Fibroblast of gingiva (primary cell): ENCODE measurements around the gene ENDOG.
A peak's percentile ranks its signal among the peaks of the same experiment; 100 is the strongest.
"Not testable (repeated sequence)": the region's sequence is repeated elsewhere in the genome, so short reads cannot be mapped to it uniquely, and the experiment has no call there.

Source experiments
- DNase-seq: peaks from one replicate; pipeline ENCODE4 v3.0.0-alpha.2; 2011; ENCODE audit warnings: low read depth

Gene ENDOG

DNA sequence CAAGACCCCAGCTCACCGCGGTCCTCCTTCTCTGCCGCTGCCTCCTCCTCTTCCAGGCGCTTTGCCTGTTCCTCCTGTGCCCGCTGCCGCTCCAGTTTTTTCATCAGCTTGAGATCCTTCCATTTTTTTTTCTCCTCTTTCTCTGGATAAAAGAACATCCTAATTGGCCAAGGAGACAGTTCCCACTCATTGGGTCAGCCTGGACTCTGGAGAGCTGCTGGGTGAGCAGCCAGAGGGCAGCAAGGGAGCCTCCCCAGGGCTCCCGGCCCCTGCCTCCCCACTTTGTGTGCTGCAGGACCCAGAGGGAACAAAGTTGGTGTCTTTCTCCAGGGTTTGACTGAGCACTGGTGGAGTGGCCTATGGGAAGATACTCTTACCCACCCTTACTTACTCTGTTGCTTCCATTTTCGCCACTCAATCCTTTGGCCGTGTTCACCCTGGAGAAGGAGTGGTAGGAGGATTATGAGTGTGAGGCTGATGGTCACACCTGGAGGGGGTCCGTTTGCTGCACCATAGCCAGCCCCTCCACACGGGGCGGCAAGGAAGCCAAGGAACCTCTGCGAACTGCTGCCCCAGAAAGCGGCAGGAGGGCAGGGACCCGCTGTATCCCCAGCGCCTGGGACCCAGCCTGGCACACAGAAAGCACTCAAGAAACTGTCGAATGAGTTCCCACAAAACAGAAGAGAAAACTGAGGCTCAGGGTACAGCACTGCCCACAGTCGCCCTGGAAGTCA, 10.6 kb downstream of the ENDOG start:
- no peak for DNase-seq

DNA sequence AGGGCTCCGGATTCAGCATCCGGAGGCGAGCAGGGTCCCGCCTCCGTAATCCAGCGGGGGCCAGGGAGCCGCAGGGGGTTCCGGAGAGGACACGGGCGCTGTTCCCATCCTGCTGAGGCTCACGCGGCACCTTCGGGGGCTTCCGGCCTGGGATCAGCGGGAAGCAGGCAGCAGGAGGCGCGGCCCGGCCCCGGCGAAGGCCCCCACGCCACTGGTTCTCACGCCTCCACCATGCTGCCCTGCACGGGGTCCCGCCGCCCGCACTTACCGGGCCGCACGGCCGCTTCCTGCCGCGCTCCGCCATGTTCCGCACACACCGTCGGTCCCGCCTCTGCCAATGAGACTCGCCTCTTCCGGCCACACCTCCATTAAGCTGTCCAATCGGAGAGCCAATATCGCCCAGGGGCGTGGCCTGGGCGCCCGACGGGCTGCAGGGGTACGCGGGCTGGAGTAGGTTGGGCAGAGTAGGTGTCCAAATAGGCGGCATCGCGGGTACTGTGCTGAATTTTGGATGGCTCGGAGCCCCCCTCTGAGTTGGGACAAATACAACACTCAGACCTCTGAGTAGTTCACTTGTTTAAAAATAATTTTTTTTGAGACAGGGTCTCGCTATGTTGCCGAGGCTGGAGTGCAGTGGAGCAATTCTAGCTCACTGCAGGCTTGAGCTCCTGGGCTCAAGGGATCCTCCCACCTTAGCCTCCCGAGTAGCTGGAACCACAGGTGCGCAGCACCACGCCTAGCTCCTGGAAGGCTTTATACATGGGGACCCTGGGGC, 11.4 kb downstream of the ENDOG start, which contains the start of gene SPOUT1:
Gene SPOUT1, minus strand, starts transcription at position 318 of the 775 bp plus-strand sequence. Its CDS starts 14 bp downstream, at position 304.
- peak; percentile 86 for DNase-seq

DNA sequence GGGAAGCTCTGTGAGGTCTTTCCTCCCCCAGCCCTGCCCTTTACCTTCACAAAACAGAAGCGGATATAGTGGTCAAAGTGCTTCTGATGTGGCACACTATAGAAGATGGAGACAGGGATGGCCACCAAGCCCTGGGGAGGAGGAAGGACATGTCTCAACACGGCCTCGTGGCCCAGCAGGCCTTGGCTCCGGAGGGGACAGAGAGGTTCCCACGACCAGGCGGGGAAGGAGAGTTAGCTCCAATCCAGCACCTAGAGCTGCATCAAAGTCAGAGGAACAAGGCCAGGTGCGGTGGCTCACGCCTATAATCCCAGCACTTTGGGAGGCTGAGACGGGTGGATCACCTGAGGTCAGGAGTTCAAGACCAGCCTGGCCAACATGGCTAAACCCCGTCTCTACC, 15.4 kb downstream of the ENDOG start:
- no peak for DNase-seq

DNA sequence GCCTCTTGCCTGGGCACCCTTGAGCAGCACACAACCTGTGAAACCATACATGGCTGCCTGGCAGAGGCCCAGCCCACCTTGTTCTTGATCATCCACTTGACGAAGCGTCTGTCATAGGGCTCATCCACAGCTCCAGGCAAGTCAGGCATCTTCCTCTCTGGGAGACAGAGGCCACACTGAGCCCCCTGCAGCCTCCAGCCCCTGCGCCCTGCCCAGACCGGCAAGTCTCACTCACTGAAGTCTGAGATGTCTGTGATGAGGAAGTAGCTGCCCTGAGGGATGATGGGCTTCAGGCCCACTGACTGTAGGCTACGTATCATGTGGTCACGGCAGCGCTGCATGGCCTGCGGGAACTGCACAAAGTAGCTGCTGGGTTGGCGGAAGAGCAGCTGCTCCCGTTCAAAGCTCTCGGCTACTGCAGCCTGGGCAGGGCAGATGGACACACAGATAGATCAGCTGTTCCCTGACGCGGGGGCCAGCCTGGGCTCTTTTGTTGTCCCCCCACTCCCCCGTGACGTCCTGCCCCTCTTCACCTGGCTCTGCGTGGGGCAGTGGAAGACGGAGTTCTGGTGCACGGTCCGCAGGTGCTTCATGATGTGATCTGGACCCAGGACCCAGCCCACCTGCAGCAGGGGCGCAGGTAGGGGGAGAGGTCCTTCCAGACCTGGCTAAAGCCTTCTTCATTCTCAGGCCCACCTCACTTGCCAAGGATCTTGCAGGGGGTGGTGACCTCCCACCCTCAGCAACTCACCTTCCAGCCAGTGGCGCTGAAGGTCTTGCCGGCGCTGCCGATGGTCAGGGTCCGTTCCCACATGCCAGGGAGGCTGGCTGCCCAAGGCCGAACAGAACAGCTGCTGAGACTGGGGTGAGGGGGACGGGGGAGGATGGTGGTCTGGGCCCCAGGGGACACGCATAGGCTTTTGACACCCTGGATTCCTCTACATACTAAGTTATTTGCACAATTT, 17.2 kb downstream of the ENDOG start:
- no peak for DNase-seq

DNA sequence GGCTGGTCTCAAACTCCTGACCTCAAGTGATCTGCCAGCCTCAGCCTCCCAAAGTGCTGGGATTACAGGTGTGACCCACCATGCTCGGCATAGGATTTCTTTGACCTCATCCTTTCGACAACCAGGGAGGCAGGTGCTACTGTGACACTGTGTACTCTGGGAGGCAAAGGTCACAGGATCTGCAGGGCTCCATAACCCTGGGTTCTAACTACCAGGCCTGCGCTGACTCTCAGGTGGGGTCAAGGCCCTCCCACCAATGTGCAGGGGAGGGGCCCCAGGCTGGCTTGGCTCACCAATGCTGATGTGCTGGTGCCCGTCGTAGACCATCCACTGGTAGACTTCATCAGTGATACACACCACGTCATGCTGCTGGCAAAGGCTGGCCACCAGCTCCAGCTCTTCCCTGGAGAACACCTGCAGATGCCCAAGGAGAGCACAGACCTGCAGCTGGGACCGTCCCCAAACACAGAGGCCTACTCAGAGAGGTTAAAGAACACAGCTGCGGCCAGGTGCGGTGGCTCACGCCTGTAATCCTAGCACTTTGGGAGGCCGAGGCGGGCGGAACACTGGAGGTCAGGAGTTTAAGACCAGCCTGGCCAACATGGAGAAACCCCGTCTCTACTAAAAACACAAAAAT, 18.3 kb downstream of the ENDOG start:
- no peak for DNase-seq

DNA sequence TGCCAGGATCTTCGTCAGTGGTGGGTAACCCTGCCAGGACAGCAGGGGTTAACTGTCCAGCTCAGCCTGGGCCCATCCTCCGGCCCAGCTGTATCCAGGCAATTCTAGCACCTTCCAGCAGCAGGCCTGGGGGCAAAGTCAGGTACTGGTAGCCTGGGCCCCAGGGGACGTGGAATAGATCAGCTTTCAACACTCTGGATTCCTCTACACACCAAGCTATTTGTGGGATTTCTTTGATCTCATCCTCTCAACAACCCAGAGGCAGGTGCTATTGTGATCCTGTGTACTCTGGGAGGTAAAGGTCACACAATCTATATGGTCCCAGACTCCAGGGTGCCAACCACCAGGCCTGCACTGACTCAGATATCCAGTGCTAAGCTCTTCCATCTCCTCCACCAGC, 20.0 kb downstream of the ENDOG start:
- DNase-seq: no peak

DNA sequence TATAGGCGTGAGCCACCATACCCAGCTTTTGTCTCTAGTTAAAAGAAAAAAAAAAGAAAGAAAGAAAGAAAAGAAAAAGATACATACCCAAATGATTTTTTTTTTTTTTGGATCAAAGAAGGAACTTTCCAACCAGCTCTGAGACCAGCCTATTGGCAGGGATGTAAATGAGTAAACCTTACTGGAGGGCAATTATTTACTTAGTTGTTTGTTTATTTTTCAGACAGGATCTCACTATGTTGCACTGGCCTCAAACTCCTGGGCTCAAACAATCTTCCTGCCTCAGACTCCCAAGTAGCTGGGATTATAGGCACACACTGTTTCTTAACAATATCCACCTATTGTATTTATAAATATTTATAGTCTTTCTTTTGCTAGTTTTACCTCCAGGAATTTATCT, 22.2 kb downstream of the ENDOG start:
- no peak for DNase-seq

DNA sequence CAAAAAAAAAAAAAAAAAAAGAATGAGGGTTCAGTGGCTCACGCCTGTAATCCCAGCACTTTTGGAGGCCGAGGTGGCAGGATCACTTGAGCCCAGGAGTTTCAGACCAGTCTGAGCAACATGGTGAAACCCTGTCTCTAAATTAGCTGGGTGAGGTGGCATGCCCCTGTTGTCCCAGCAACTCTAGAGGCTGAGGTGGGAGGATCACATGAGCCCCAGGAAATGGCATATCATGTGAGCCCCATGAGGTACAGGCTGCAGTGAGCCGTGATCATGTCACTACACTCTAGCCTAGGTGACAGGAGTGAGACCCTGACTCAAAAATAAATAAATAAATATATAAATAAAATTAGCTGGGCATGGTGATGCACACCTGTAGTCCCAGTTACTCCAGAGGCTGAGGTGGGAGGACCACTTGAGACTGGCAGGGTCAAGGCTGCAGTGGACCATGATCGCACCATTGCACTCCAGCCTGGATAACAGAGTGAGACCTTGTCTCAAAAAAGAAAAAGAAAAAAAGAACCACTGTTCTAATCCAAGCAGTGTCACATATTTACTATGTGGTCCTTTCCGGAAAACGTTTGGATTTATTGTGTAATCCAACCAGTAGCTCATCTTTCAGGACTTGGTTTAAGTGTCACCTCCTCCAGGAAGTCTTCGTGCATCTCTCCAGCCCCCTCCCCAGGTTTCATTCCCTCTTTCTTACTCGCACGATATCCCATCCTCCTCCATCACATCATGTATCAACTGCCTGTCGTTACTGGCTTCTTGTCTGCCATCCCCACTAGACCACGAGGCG, 23.6 kb downstream of the ENDOG start:
- DNase-seq: no peak

DNA sequence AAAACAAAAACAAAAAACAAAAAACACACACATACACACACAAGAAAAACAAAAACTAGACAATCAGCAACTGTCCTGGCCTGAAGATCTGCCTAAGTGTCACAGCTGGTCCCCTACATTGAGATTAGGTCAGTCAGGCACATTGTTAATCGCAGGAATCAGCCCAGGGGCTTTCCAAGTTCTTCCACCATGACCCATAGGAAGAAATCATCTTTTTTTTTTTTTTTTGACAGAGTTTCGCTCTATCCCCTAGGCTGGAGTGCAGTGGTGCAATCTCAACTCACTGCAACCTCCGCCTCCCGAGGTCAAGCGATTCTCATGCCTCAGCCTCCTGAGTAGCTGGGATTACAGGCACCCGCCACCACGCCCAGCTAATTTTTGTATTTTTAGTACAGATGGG, 24.9 kb downstream of the ENDOG start:
- not testable (repeated sequence) for DNase-seq

DNA sequence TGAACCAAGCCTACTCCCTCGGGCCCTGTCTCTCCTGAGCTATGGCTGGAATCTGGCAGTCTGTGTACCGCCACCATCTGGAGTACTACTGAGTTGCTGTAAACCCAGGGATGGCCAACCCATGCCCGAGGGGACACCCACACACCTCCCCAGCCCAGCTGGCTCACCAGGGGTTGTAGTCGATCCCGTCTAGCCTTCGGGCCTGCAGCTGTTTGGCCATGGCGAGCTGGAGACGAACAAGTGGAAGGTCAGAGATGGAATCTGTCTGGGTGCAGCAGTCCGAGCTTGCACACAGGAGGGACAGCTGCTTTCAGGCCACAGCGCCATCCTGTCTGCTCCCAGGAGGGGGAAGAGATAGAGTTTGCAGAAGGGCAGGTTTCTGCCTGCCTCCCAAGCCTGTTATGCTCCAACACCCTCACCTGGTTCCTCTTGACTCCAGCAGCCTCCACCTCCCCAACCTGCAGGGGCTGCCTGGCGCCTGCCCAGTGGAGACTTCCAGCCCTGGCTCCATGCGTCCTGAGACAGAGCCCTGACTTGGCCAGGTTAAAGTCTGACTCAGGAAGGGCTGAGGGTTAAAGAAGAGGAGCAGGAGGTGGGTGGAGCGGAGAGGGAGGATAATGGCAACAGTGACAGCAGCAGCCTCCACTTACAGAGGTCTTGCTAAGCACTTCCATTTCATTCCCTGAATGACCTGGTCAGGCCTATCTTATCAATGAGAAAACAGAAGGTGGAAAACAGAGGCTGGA, 27.1 kb downstream of the ENDOG start:
- no peak for DNase-seq

DNA sequence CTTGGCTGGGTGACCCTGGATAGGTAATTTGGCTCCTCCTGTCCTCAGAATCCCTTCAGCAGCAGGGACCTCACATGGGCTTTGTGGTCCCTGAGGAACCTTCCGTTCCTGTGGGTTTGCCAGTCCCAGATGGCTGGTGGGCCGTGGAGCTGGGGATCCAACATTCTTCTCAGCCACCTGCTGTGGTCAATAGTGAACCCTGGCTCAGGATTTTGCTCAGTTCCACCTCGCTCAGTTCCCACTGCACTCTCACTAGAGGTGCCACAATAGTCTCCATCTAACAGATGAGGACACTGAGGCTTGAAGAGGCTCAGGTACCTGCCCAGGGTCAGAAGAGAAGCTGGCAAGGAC, 28.4 kb downstream of the ENDOG start:
- DNase-seq: no peak

DNA sequence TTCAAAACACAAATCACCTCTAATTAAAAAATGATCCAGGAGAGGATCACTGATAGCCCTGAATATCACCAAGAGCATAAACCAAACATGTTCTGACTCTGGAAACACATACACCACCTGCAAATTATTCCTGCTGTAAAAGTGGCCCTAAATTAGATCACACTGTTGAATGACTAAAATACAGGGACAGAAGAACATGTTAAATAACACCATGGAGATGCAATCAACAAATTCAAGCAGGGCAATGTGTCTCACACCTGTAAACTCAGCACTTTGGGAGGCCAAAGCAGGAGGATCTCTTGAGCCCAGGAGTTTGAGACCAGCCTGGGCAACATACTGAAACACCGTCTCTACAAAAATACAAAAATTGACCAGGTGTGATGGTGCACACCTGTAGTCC, 29.5 kb downstream of the ENDOG start:
- no peak for DNase-seq

DNA sequence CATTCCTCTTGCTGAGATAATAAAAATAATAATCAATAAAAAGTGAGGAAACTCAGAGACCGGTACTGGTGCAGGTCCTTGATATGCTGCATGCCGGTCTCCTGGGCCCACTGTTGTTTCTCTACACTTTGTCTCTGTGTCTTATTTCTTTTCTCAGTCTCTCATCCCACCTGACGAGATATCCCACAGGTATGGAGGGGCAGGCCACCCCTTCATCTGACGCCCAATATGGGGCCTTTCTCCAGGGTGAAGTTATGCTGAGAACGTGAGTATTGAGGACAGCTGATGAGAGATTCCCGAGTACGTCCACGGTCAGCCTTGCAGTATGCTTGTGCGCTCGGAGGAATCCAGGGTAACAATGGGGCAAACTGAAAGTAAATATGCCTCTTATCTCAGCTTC, 32.7 kb downstream of the ENDOG start:
- DNase-seq: not testable (repeated sequence)

DNA sequence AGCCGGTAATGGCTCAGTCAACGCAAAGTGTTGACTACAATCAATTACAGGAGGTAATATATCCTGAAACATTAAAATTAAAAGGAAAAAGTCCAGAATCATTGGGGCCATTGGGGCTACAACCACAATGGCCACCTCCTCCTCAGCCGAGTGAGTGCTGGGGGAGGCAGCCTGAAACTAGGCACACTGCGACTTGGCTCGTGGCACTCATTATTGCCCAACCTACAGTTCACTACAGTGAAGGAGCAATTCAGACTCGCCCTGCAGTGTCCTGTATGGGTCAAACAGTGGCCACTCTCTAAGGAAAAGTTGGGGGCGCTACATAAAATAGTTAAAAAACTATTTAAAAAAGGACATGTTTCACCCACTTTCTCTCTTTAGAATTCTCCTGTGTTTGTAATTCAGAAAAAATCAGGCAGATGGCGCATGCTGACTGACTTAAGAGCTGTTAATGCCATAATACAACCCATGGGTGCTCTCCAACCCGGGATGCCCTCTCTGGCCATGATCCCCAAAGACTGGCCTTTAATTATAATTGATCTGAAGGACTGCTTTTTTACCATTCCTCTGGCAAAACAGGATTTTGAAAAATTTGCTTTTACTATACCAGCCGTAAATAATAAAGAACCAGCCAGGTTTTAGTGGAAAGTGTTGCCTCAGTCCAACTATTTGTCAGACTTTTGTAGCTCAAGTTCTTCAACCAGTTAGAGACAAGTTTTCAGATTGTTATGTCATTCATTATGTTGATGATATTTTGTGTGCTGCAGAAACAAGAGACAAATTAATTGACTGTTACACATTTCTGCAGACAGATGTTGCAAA, 33.7 kb downstream of the ENDOG start:
- DNase-seq: peak; percentile 53

DNA sequence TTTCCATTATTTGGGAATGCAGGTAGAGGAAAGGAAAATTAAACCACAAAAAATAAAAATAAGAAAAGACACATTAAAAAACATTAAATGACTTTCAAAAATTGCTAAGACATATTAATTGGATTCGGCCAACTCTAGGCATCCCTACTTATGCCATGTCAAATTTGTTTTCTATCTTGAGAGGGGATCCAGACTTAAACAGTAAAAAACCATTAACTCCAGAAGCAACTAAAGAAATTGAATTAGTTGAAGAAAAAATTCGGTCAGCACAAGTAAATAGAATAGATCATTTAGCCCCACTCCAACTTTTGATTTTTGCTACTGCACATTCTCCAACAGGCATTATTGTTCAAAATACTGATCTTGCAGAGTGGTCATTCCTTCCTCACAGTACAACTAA, 34.3 kb downstream of the ENDOG start:
- DNase-seq: not testable (repeated sequence)

DNA sequence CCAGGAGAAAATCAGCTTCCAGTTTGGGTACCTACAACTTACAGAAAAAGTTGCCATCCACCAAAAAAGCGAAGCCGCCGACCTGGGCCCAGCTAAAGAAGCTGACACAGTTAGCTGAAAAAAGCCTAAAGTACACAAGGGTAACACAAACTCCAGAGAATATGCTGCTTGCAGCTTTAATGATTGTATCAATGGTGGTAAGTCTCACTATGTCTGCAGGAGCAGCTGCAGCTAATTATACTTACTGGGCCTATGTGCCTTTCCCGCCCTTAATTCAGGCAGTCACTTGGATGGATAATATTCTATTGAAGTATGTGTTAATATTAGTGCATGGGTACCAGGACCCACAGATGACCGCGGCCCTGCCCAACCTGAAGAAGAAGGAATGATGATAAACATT, 36.2 kb downstream of the ENDOG start:
- DNase-seq: not testable (repeated sequence)

DNA sequence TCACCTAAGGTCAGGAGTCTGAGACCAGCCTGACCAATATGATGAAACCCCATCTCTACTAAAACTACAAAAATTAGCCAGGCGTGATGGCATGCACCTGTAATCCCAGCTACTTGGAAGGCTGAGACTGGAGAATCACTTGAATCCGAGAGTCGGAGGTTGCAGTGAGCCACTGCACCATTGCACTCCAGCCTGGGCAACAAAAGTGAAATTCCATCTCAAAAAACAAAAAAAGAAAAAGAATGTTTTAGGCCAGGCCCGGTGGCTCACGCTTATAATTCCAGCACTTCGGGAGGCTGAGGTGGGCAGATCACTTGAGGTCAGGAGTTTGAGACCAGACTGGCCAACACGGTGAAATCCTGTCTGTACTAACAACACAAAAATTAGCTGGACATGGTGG, 40.2 kb downstream of the ENDOG start:
- DNase-seq: not testable (repeated sequence)

DNA sequence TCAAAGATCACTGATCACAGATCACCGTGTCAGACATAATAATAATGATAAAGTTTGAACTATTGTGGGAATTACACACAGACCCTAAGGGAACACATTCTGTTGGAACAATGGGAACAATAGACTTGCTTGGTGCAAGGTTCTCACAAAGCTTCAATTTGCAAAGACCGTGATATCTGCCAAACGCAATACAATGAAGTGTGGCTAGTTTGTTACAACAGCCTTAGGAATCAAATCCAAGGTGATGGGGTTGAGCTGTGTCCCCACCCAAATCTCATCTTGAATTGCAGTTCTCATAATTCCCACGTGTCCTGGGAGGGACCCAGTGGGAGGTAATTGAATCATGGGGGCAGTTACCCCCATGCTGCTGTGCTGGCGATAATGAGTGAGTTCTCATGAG, 42.6 kb downstream of the ENDOG start:
- DNase-seq: no peak

DNA sequence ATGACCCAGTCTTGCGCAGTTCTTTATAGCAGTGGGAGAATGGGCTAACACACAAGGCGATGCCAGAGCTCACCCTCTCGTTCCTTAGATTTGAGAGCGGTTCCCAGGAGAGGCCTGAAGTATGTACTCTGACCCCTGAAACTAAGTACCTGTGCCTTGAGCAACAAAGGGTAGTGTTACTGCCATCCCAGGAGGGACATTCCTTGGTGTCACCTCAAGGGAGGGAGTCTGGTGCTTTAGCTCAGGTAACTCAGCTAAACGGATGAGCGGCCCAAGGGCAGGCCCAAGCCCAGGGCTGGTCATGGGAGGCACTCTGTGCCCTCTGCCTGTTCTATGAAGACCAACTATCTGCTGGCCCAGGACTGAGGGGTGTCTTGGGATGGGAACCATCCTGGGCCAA, 43.2 kb downstream of the ENDOG start:
- no peak for DNase-seq
